Karpas-422 (cell line): Measurements from ENCODE around the gene CCNJL. TPM values are rescaled to one million over a fixed set of nuclear protein-coding genes. Genes with fewer than 3 reads are reported as not detected.

Experiments used
- DNase-seq: peaks from one replicate; pipeline ENCODE4 v3.0.0-alpha.2; 2015
- H2AFZ ChIP-seq: fragments of 200-600 bp; sonication (generic); 2 replicates; pipeline ENCODE4 v1.6.1; 2014; ENCODE audit warnings: antibody characterized with exemption, low read length, mixed read lengths
- H3K27ac ChIP-seq: fragments of 200-600 bp; sonication (generic); 2 replicates; pipeline ENCODE4 v1.5.1; 2014; ENCODE audit warnings: mild to moderate bottlenecking, low read length, moderate library complexity
- H3K27me3 ChIP-seq: fragments of 200-600 bp; sonication (generic); 2 replicates; pipeline ENCODE4 v1.6.1; 2014; ENCODE audit warnings: low read length, mixed read lengths
- H3K36me3 ChIP-seq: fragments of 200-600 bp; sonication (generic); 2 replicates; pipeline ENCODE4 v1.6.1; 2014; ENCODE audit warnings: low read length, mixed read lengths; ENCODE audit not compliant: insufficient read depth
- H3K4me1 ChIP-seq: fragments of 200-600 bp; sonication (generic); 2 replicates; pipeline ENCODE4 v1.6.1; 2014; ENCODE audit warnings: mild to moderate bottlenecking, low read length, mixed read lengths
- H3K4me2 ChIP-seq: fragments of 200-600 bp; sonication (generic); 2 replicates; pipeline ENCODE4 v1.6.1; 2014; ENCODE audit warnings: low read length, low read depth, mild to moderate bottlenecking; ENCODE audit not compliant: poor library complexity, severe bottlenecking
- H3K4me3 ChIP-seq: fragments of 200-600 bp; sonication (generic); 2 replicates; pipeline ENCODE4 v1.5.1; 2014; ENCODE audit warnings: mild to moderate bottlenecking, antibody characterized with exemption, low read length, mixed read lengths
- H3K79me2 ChIP-seq: fragments of 200-600 bp; sonication (generic); 2 replicates; pipeline ENCODE4 v1.6.1; 2014; ENCODE audit warnings: mild to moderate bottlenecking, low read length, mixed read lengths
- H3K9ac ChIP-seq: fragments of 200-600 bp; sonication (generic); 2 replicates; pipeline ENCODE4 v1.6.0; 2014; ENCODE audit warnings: low read length
- H3K9me2 ChIP-seq: fragments of 200-600 bp; sonication (generic), shearing (Covaris generic); replicated peaks from 2 replicates; pipeline ENCODE4 v1.6.0; 2014; ENCODE audit warnings: mild to moderate bottlenecking, low read length, moderate library complexity; ENCODE audit not compliant: insufficient read depth
- H3K9me3 ChIP-seq: fragments of 300-700, 200-600 bp; sonication (generic); 2 replicates; pipeline ENCODE4 v1.6.1; 2014; ENCODE audit warnings: low read length, mixed read lengths
- H4K20me1 ChIP-seq: fragments of 200-600 bp; sonication (generic); 2 replicates; pipeline ENCODE4 v1.6.1; 2014; ENCODE audit warnings: mild to moderate bottlenecking, antibody characterized with exemption, low read length, low read depth; ENCODE audit not compliant: insufficient read depth
- total RNA-seq: library from RNA; depleted of rRNA; stranded (reverse); fragments of >200 nt; shearing (Covaris generic); gene quantifications from 2 replicates; pipeline ENCODE4 v1.2.3, GENCODE V29; 2014; ENCODE audit warnings: low replicate concordance

Gene CCNJL
- total RNA-seq, 1 experiment from 2014 or later: not detected

- no peak overlapping the region for H3K27ac ChIP-seq
- no peaks in the 10 kb centered on the region for H4K20me1 ChIP-seq
- no peaks in the 10 kb centered on the region for H3K36me3 ChIP-seq
- no peak overlapping the region for H2AFZ ChIP-seq
- no peak for DNase-seq
- no peak overlapping the region for H3K4me2 ChIP-seq
- H3K79me2 ChIP-seq: no peaks in the 10 kb centered on the region
- H3K9me3 ChIP-seq: no peaks in the 10 kb centered on the region
- H3K4me3 ChIP-seq: no peak overlapping the region
- H3K9ac ChIP-seq: no peak overlapping the region
- no peaks in the 10 kb centered on the region for H3K4me1 ChIP-seq
- no peaks in the 10 kb centered on the region for H3K9me2 ChIP-seq
- H3K27me3 ChIP-seq: no peaks in the 10 kb centered on the region
These were observed 42.3 kb upstream of the CCNJL start for GRCh38 chr5:160354666-160355065.

GRCh38 chr5:160353379-160353778 lies 41.0 kb upstream of the CCNJL start:
- no peaks in the 10 kb centered on the region for H3K4me1 ChIP-seq
- H3K4me3 ChIP-seq: no peak overlapping the region
- DNase-seq: no peak
- H4K20me1 ChIP-seq: no peaks in the 10 kb centered on the region
- H3K27me3 ChIP-seq: no peaks in the 10 kb centered on the region
- no peaks in the 10 kb centered on the region for H3K9me3 ChIP-seq
- no peak overlapping the region for H3K9ac ChIP-seq
- no peak overlapping the region for H3K27ac ChIP-seq
- no peak overlapping the region for H3K4me2 ChIP-seq
- no peaks in the 10 kb centered on the region for H3K9me2 ChIP-seq
- no peak overlapping the region for H2AFZ ChIP-seq
- no peaks in the 10 kb centered on the region for H3K36me3 ChIP-seq
- H3K79me2 ChIP-seq: no peaks in the 10 kb centered on the region

- DNase-seq: no peak
- no peaks in the 10 kb centered on the region for H3K9me3 ChIP-seq
- H3K27ac ChIP-seq: no peak overlapping the region
- H3K9me2 ChIP-seq: no peaks in the 10 kb centered on the region
- no peak overlapping the region for H3K4me2 ChIP-seq
- H3K79me2 ChIP-seq: no peaks in the 10 kb centered on the region
- H2AFZ ChIP-seq: no peak overlapping the region
- no peaks in the 10 kb centered on the region for H4K20me1 ChIP-seq
- H3K4me1 ChIP-seq: no peaks in the 10 kb centered on the region
- no peaks in the 10 kb centered on the region for H3K36me3 ChIP-seq
- no peak overlapping the region for H3K9ac ChIP-seq
- H3K27me3 ChIP-seq: no peaks in the 10 kb centered on the region
- H3K4me3 ChIP-seq: no peak overlapping the region
These were observed 39.9 kb upstream of the CCNJL start for GRCh38 chr5:160352308-160352707.

- H3K36me3 ChIP-seq: no peaks in the 10 kb centered on the region
- H3K4me1 ChIP-seq: no peaks in the 10 kb centered on the region
- H3K79me2 ChIP-seq: no peaks in the 10 kb centered on the region
- no peak overlapping the region for H3K4me3 ChIP-seq
- no peak overlapping the region for H2AFZ ChIP-seq
- H3K9me3 ChIP-seq: no peaks in the 10 kb centered on the region
- no peak for DNase-seq
- no peak overlapping the region for H3K4me2 ChIP-seq
- H3K9ac ChIP-seq: no peak overlapping the region
- no peaks in the 10 kb centered on the region for H4K20me1 ChIP-seq
- no peaks in the 10 kb centered on the region for H3K9me2 ChIP-seq
- H3K27me3 ChIP-seq: no peaks in the 10 kb centered on the region
- no peak overlapping the region for H3K27ac ChIP-seq
These were observed 37.6 kb upstream of the CCNJL start for GRCh38 chr5:160349935-160350303.

- H3K4me2 ChIP-seq: no peak overlapping the region
- H3K27ac ChIP-seq: no peak overlapping the region
- H3K36me3 ChIP-seq: no peaks in the 10 kb centered on the region
- H3K4me1 ChIP-seq: no peaks in the 10 kb centered on the region
- H3K9ac ChIP-seq: no peak overlapping the region
- no peak overlapping the region for H2AFZ ChIP-seq
- no peaks in the 10 kb centered on the region for H3K9me2 ChIP-seq
- no peaks in the 10 kb centered on the region for H3K79me2 ChIP-seq
- no peak for DNase-seq
- no peaks in the 10 kb centered on the region for H3K27me3 ChIP-seq
- no peaks in the 10 kb centered on the region for H4K20me1 ChIP-seq
- no peak overlapping the region for H3K4me3 ChIP-seq
- H3K9me3 ChIP-seq: no peaks in the 10 kb centered on the region
These were observed 37.0 kb upstream of the CCNJL start for GRCh38 chr5:160349249-160349934.

GRCh38 chr5:160348080-160348479 lies 35.7 kb upstream of the CCNJL start:
- Histone ChIP-seq H3K9ac (no peak overlapping the region), H3K36me3 (no peaks in the 10 kb centered on the region), H4K20me1 (no peaks in the 10 kb centered on the region), H3K79me2 (no peaks in the 10 kb centered on the region), H3K27ac (no peak overlapping the region), H3K4me3 (no peak overlapping the region), H3K9me3 (no peaks in the 10 kb centered on the region), H3K4me2 (no peak overlapping the region), H3K9me2 (no peaks in the 10 kb centered on the region), H2AFZ (no peak overlapping the region), H3K27me3 (no peaks in the 10 kb centered on the region), H3K4me1 (no peaks in the 10 kb centered on the region)
- no peak for DNase-seq

GRCh38 chr5:160347448-160347847 lies 35.1 kb upstream of the CCNJL start:
- H3K4me1 ChIP-seq: no peaks in the 10 kb centered on the region
- no peak overlapping the region for H3K9ac ChIP-seq
- no peak overlapping the region for H3K4me3 ChIP-seq
- no peaks in the 10 kb centered on the region for H4K20me1 ChIP-seq
- H3K9me3 ChIP-seq: no peaks in the 10 kb centered on the region
- DNase-seq: no peak
- H3K4me2 ChIP-seq: no peak overlapping the region
- H3K27ac ChIP-seq: no peak overlapping the region
- H3K36me3 ChIP-seq: no peaks in the 10 kb centered on the region
- H3K27me3 ChIP-seq: no peaks in the 10 kb centered on the region
- no peak overlapping the region for H2AFZ ChIP-seq
- H3K9me2 ChIP-seq: no peaks in the 10 kb centered on the region
- H3K79me2 ChIP-seq: no peaks in the 10 kb centered on the region

GRCh38 chr5:160342413-160342941 lies 30.1 kb upstream of the CCNJL start:
- Histone ChIP-seq H3K9ac (no peak overlapping the region), H4K20me1 (no peaks in the 10 kb centered on the region), H3K79me2 (no peaks in the 10 kb centered on the region), H3K9me2 (no peaks in the 10 kb centered on the region), H3K4me1 (no peaks in the 10 kb centered on the region), H3K9me3 (no peaks in the 10 kb centered on the region), H3K27me3 (no peaks in the 10 kb centered on the region), H3K27ac (no peak overlapping the region), H3K36me3 (no peaks in the 10 kb centered on the region), H3K4me3 (no peak overlapping the region), H3K4me2 (no peak overlapping the region), H2AFZ (no peak overlapping the region)
- no peak for DNase-seq
